HG02981 (cell line): ENCODE data around the gene PRR5.

Experiments used
- ATAC-seq: cut with Tn5 transposase; IDR thresholded peaks from one replicate; pipeline ENCODE4 v1.9.1; 2021; ENCODE audit warnings: mild to moderate bottlenecking, moderate library complexity; ENCODE audit not compliant: unreplicated experiment

Gene PRR5

GRCh38 chr22:44711690-44712555 is 9.9 kb downstream of the PRR5 start:
- ATAC-seq: no peak

GRCh38 chr22:44712962-44713361 is 11.0 kb downstream of the PRR5 start:
- no peak for ATAC-seq

- no peak for ATAC-seq
Observed at GRCh38 chr22:44714703-44715350, 12.8 kb downstream of the PRR5 start.

GRCh38 chr22:44718418-44718817 is 16.4 kb downstream of the PRR5 start:
- no peak for ATAC-seq

- ATAC-seq: no peak
Observed at GRCh38 chr22:44719586-44720368, 17.8 kb downstream of the PRR5 start.

- ATAC-seq: no peak
Observed at GRCh38 chr22:44721213-44721612, 19.2 kb downstream of the PRR5 start.

- ATAC-seq: no peak
Observed at GRCh38 chr22:44722611-44723010, 20.6 kb downstream of the PRR5 start.

GRCh38 chr22:44723801-44724200 is 21.8 kb downstream of the PRR5 start:
- no peak for ATAC-seq

GRCh38 chr22:44724416-44724815 is 22.4 kb downstream of the PRR5 start:
- ATAC-seq: no peak

GRCh38 chr22:44724859-44725258 is 22.9 kb downstream of the PRR5 start:
- no peak for ATAC-seq

GRCh38 chr22:44726439-44726838 is 24.4 kb downstream of the PRR5 start:
- no peak for ATAC-seq

- no peak for ATAC-seq
Observed at GRCh38 chr22:44727148-44727547, 25.1 kb downstream of the PRR5 start.

GRCh38 chr22:44727709-44728108 is 25.7 kb downstream of the PRR5 start:
- no peak for ATAC-seq

GRCh38 chr22:44728761-44729324 is 26.8 kb downstream of the PRR5 start:
- ATAC-seq: no peak

GRCh38 chr22:44729391-44730021 is 27.5 kb downstream of the PRR5 start:
- no peak for ATAC-seq

GRCh38 chr22:44730022-44730393 is 28.0 kb downstream of the PRR5 start:
- no peak for ATAC-seq

- no peak for ATAC-seq
Observed at GRCh38 chr22:44730490-44731356, 28.7 kb downstream of the PRR5 start.

- no peak for ATAC-seq
Observed at GRCh38 chr22:44731357-44731970, 29.5 kb downstream of the PRR5 start.

- ATAC-seq: no peak
Observed at GRCh38 chr22:44732017-44732561, 30.1 kb downstream of the PRR5 start.
